DMS 273 (cell line): ENCODE data around the gene HYAL3.
"Not testable (repeated sequence)": the region's sequence is repeated elsewhere in the genome, so short reads cannot be mapped to it uniquely, and the experiment has no call there.

Experiments
- DNase-seq: peaks from one replicate; lab custom pipeline; 2025; ENCODE audit not compliant: unreplicated experiment; lab: John Stamatoyannopoulos, UW

Gene HYAL3

GRCh38 chr3:50260027-50260941 is 38.9 kb downstream of the HYAL3 start:
- DNase-seq = peak; percentile 91

- DNase-seq = no peak
Observed at GRCh38 chr3:50259432-50260026, 39.7 kb downstream of the HYAL3 start.

DNA sequence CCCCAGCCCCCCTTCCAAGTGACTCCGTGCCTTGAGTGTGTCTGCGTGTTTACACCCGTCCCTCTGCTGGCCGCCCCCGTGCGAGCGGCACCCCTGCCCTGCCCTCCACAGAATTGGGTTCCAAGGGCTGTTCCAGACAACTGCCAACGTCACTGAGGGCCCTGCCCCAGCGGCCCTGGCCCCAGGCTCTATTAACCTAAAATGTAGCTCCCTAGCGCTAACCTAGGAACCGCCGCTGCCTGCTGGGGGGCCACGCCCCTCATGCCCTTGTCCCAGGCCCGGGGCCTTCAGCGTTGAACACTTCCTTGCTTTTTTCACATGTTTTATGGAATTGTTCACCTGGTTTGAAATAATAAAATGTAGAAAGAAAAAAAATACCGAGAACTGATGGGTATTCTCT is 40.2 kb downstream of the HYAL3 start:
- DNase-seq = no peak

- no peak for DNase-seq
Observed at GRCh38 chr3:50258029-50258680, 41.0 kb downstream of the HYAL3 start.

DNA sequence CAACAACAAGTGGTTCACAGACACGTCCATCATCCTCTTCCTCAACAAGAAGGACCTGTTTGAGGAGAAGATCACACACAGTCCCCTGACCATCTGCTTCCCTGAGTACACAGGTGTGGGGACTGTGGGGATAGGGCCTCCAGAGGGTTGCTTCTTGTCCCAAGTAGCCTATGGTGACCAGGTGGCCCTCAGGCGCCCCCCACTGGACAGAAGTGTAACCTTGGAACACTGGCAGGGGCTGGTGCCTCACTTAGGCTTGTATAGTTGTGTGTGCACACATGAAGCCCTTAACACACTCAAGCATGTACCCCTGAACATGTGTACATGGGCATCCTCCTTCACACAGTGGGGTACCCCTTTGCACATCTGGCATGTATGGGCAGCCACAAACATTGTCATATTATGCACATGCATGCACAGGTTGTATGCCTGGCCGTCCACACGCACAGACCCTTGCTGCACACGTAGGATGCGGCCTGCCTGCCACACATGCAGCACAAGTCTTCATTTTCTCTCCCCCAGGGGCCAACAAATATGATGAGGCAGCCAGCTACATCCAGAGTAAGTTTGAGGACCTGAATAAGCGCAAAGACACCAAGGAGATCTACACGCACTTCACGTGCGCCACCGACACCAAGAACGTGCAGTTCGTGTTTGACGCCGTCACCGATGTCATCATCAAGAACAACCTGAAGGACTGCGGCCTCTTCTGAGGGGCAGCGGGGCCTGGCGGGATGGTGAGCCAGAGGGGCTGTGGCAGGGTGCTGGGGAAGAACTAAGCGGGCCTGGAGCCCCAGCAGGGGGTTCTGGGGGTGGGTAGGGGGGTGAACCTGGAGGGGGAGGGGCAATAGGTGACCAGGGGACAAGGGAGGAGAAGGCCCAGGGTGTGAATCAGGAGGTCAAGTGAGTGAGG is 42.0 kb downstream of the HYAL3 start:
- peak; percentile 25 for DNase-seq

DNA sequence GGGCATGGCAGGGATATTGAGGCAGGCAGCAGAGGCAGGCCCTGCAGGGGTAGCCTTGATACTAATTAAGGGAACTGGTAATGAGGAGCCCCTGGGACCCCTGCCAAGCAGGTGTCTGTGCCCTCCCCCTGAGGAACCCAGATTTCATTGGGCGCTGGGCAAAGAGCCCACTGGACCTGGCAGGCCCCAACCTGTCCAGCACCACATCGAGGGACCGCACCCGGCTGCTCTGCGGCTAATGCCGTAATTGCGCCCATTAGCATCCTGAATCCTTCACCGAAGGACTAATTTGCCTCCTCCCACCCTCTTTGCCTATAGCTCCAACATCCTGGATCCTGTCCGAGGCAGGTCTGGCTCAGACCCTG is 44.0 kb downstream of the HYAL3 start:
- DNase-seq = peak; percentile 27

GRCh38 chr3:50254577-50255250 is 44.5 kb downstream of the HYAL3 start:
- DNase-seq = no peak

GRCh38 chr3:50251220-50251619 is 48.0 kb downstream of the HYAL3 start:
- DNase-seq = no peak

GRCh38 chr3:50250514-50250913 is 48.7 kb downstream of the HYAL3 start:
- no peak for DNase-seq

DNA sequence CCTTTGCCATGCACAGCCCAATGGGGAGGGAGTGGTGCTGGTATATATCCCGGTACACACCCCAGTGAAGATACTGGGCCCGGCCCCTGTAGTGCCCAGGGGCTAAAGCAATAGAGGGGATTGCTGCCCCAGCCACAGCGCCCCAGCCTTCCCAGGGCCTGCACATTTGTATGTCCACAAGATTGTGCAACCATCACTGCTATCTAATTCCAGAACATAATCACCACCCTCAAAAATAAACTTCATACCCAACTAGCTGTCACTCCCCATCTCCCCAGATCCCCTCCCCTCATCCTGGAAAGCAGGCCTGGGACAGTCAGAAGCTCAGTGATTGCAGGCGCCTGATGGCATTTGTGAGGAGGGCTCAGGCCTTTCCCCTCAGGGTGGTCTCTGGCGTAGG is 49.7 kb downstream of the HYAL3 start:
- no peak for DNase-seq

DNA sequence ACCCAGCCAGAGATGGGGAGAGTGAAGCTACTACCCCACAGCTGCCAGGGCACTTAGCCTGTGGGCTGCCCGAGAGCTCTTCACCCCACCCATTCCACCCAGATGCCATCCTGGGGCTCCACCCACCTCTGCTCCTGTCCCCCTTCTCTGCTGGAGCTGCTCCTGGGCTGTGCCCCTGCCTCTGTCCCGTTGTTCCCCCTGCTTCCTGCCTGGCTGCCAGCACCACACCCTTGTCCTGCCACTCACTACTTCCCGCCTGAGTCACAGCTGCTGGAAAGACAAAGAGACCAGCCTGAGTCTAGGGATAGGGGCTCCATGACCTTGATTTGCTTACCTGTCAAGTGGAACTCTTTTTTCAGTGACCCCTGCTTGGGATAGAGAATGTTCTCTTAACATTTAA is 50.8 kb downstream of the HYAL3 start:
- DNase-seq = no peak

DNA sequence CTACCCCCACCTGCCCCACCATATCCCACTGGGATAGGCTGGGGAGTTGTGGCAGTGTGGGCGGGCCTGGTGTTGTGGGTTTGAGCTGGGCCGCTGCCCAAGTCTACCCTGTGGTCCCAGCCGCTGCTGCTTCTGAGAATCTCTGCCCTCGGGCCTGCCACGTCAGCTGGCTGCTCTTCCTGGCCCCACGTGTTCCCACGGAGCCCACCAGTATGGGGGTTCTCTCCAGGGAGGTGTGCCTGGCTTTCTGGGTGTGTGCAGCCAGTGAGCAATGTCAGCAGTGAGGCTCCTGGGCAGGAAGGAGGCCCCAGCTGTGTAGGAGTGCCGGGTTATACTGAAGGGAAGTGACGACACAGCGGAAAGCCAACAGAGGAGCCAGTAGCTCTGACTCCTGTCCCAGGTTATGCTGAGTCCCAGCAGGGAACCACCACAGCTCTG is 52.7 kb downstream of the HYAL3 start:
- DNase-seq = no peak

- peak; percentile 89 for DNase-seq
Observed at GRCh38 chr3:50245831-50246516, 53.2 kb downstream of the HYAL3 start.

DNA sequence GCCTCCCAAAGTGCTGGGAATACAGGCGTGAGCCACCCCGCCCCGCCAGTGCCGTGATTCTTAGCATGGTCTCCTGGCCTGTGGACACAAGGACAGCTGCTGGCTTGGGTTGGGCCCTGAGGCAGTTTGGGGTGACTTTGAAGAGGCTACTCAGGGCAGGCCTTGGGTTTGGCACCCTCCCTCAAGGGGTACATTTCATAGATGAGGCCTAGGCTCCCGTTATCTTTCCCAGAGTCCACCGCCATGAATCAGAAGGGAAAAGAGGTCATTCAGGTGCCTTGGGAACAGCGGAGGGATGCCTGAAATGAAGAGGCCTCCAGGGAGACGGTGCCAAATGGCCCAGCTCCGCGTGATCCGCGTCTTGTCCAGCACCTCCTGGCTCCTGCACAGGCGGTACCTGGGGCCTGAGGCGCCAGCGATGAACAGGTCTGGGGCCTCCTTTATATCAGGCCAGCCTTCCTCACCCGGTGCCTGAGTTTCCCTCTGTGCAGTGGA is 53.9 kb downstream of the HYAL3 start:
- DNase-seq = no peak

DNA sequence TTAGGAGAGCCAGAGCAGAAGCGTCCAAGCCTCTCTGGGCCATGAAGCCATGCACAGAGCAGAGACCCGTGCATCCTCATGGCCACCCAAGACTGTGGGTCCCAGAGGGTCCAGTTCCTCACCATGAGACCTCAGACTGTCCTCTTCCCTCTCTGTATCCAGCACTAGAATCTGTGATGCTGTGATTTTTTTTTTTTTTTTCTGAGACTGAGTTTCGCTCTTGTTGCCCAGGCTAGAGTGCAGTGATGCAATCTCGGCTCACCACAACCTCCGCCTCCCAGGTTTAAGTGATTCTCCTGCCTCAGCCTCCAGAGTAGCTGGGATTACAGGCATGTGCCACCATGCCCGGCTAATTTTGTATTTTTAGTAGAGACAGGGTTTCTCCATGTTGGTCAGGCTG is 54.4 kb downstream of the HYAL3 start:
- not testable (repeated sequence) for DNase-seq

GRCh38 chr3:50243543-50243895 is 55.7 kb downstream of the HYAL3 start:
- no peak for DNase-seq

GRCh38 chr3:50242851-50243542 is 56.2 kb downstream of the HYAL3 start:
- DNase-seq = no peak
